GM12878 (cell line): Measurements from ENCODE around the gene MYL12B.

ENCODE experiments used
- CHD4 ChIP-seq: fragments of 200-600 bp; sonication (generic); IDR thresholded peaks from 2 replicates; pipeline ENCODE4 v1.6.1; 2016; ENCODE audit warnings: mild to moderate bottlenecking
- KDM1A ChIP-seq: fragments of 200-600 bp; sonication (generic); IDR thresholded peaks from 2 replicates; pipeline ENCODE4 v1.6.1; 2016; ENCODE audit warnings: borderline replicate concordance
- NFYB ChIP-seq: IDR thresholded peaks from 2 replicates; pipeline ENCODE4 v1.6.1; 2011; ENCODE audit warnings: low read depth, mild to moderate bottlenecking, low read length, improper control_type of control experiment, moderate library complexity; ENCODE audit not compliant: insufficient read depth
- POLR2AphosphoS2 ChIP-seq: IDR thresholded peaks from 2 replicates; pipeline ENCODE4 v1.6.1; 2011; ENCODE audit warnings: low read depth, mild to moderate bottlenecking, low read length, improper control_type of control experiment, moderate library complexity
- RAD51 ChIP-seq: fragments of 450-650 bp; IDR thresholded peaks from 2 replicates; pipeline ENCODE4 v1.6.1; 2016; ENCODE audit warnings: moderate library complexity, mild to moderate bottlenecking, inconsistent platforms
- RELA ChIP-seq: fragments of 450-650 bp; IDR thresholded peaks from 2 replicates; pipeline ENCODE4 v1.8.0; 2014; ENCODE audit warnings: borderline replicate concordance; ENCODE audit not compliant: partially characterized antibody
- TAF1 ChIP-seq: IDR thresholded peaks from 2 replicates; pipeline ENCODE4 v1.6.1; 2011; ENCODE audit warnings: mild to moderate bottlenecking, low read depth, low read length, borderline replicate concordance
- TBL1XR1 ChIP-seq: IDR thresholded peaks from 2 replicates; pipeline ENCODE4 v1.6.1; 2012; ENCODE audit warnings: low read depth, low read length, improper control_type of control experiment
- TF ChIP-seq, protein P1 (sequence below), 3 experiments: IDR thresholded peaks in 2 of 3; conservative IDR thresholded peaks in 1 of 3; 2 replicates each; pipeline ENCODE4 v1.5.1; 2011; ENCODE audit warnings: low read depth in 3 of 3, low read length in 3 of 3, mild to moderate bottlenecking in 3 of 3, control low read depth in 2 of 3, moderate library complexity in 2 of 3, inconsistent platforms in 1 of 3, mixed read lengths in 1 of 3; ENCODE audit not compliant: control insufficient read depth in 2 of 3, insufficient read depth in 1 of 3; ENCODE audit errors: extremely low read depth in 1 of 3

DNA sequence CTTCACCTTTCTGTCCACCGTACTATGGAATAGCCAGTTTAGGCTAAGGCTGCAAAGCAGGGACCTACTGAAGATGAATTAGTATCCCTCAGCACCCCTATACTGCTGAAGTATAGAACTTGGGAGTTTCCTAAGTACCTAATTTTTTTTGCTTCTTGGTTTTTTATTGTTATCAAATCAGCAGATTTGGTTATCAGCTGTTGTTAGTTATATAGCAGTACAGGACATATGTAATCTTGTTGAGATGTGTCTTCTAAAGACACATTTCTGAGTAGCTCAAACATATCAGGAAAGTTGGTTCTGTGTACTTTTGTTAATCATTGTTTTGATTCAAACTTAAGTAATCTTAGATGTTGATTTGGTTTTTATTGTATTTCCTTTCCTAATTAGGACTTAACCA is 9.1 kb upstream of the MYL12B start:
- TF ChIP-seq, protein P1, sequence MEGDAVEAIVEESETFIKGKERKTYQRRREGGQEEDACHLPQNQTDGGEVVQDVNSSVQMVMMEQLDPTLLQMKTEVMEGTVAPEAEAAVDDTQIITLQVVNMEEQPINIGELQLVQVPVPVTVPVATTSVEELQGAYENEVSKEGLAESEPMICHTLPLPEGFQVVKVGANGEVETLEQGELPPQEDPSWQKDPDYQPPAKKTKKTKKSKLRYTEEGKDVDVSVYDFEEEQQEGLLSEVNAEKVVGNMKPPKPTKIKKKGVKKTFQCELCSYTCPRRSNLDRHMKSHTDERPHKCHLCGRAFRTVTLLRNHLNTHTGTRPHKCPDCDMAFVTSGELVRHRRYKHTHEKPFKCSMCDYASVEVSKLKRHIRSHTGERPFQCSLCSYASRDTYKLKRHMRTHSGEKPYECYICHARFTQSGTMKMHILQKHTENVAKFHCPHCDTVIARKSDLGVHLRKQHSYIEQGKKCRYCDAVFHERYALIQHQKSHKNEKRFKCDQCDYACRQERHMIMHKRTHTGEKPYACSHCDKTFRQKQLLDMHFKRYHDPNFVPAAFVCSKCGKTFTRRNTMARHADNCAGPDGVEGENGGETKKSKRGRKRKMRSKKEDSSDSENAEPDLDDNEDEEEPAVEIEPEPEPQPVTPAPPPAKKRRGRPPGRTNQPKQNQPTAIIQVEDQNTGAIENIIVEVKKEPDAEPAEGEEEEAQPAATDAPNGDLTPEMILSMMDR (IDR thresholded peaks at IDR 0.05 in 2 of 3, conservative IDR thresholded peaks at IDR 0.05 in 1 of 3; ENCODE audit: control insufficient read depth in 2 of 3, extremely low read depth in 1 of 3, insufficient read depth in 1 of 3, low read depth in 3 of 3, low read length in 3 of 3), result no peak
- no peak for TF ChIP-seq TAF1
- TF ChIP-seq RAD51, result no peak
- TF ChIP-seq RELA, result no peak
- TF ChIP-seq CHD4, result no peak
- no peak for TF ChIP-seq TBL1XR1
- no peak for TF ChIP-seq KDM1A
- TF ChIP-seq NFYB, result no peak
- no peak for TF ChIP-seq POLR2AphosphoS2
